Hepatocyte (in vitro differentiated cells): ENCODE data around the gene ELMO2. TPM values are rescaled to one million over a fixed set of nuclear protein-coding genes. Genes with fewer than 3 reads are reported as not detected.

Source experiments
- DNase-seq: peaks from one replicate; pipeline ENCODE4 v3.0.0-alpha.2; 2016; ENCODE audit warnings: low spot score
- H2AFZ ChIP-seq: fragments of 200-600 bp; sonication (generic); 2 replicates; pipeline ENCODE4 v1.6.0; 2016; ENCODE audit warnings: antibody characterized with exemption, mild to moderate bottlenecking
- H3K27ac ChIP-seq: fragments of 200-600 bp; sonication (generic); 2 replicates; pipeline ENCODE4 v1.5.1; 2016; ENCODE audit warnings: mild to moderate bottlenecking
- H3K27me3 ChIP-seq: fragments of 200-600 bp; sonication (generic); 2 replicates; pipeline ENCODE4 v1.6.1; 2016
- H3K36me3 ChIP-seq: fragments of 200-600 bp; sonication (generic); replicated peaks from 2 replicates; pipeline ENCODE4 v1.5.1; 2016; ENCODE audit warnings: low read depth; ENCODE audit not compliant: insufficient read depth
- H3K4me1 ChIP-seq: fragments of 200-600 bp; sonication (generic); 2 replicates; pipeline ENCODE4 v1.5.1; 2016; ENCODE audit warnings: mild to moderate bottlenecking, moderate library complexity; ENCODE audit not compliant: insufficient read depth
- H3K4me2 ChIP-seq: fragments of 200-600 bp; sonication (generic); 2 replicates; pipeline ENCODE4 v1.6.0; 2016
- H3K4me3 ChIP-seq: fragments of 200-600 bp; sonication (generic); 2 replicates; pipeline ENCODE4 v1.5.1; 2016; ENCODE audit warnings: mild to moderate bottlenecking
- H3K79me2 ChIP-seq: fragments of 200-600 bp; sonication (generic); 2 replicates; pipeline ENCODE4 v1.6.0; 2017; ENCODE audit warnings: mild to moderate bottlenecking
- H3K9me2 ChIP-seq: fragments of 200-600 bp; sonication (generic); replicated peaks from 2 replicates; pipeline ENCODE4 v1.6.0; 2017; ENCODE audit warnings: mild to moderate bottlenecking; ENCODE audit not compliant: insufficient read depth
- H3K9me3 ChIP-seq: fragments of 200-600 bp; sonication (generic); 2 replicates; pipeline ENCODE4 v1.5.1; 2016; ENCODE audit warnings: low read depth, mild to moderate bottlenecking
- H4K20me1 ChIP-seq: fragments of 200-600 bp; sonication (generic); 2 replicates; pipeline ENCODE4 v1.6.0; 2016; ENCODE audit warnings: mild to moderate bottlenecking; ENCODE audit not compliant: insufficient read depth, poor library complexity, severe bottlenecking
- EZH2 ChIP-seq: fragments of 200-600 bp; sonication (generic); IDR thresholded peaks from 2 replicates; pipeline ENCODE4 v1.6.1; 2016; ENCODE audit warnings: antibody characterized with exemption, mild to moderate bottlenecking, borderline replicate concordance
- EZH2phosphoT487 ChIP-seq: fragments of 200-600 bp; sonication (generic); IDR thresholded peaks from one replicate; pipeline ENCODE4 v1.6.1; 2018; ENCODE audit warnings: antibody characterized with exemption, mild to moderate bottlenecking, low read depth, moderate library complexity; ENCODE audit not compliant: unreplicated experiment, severe bottlenecking
- WGBS: methylation state at CpG from one replicate; pipeline ENCODE4 v1.1.6; 2016; ENCODE audit warnings: low lambda C conversion rate; ENCODE audit errors: missing lambda C conversion rate; 5-methylcytosine and 5-hydroxymethylcytosine counted together
- polyA plus RNA-seq: library from polyadenylated mRNA; unstranded; fragments of >200 nt; fragmentation: Nextera tagmentation; extraction: Ambion mirVana; gene quantifications from 2 replicates; pipeline ENCODE4 v1.2.1, GENCODE V29; 2016
- total RNA-seq: library from RNA; depleted of rRNA; stranded (reverse); fragments of >200 nt; gene quantifications from 2 replicates; pipeline ENCODE4 v1.2.3, GENCODE V29; 2014
- TF ChIP-seq, protein P1 (sequence below): fragments of 200-600 bp; sonication (generic); IDR thresholded peaks from 2 replicates; pipeline ENCODE4 v1.5.1; 2016; ENCODE audit warnings: antibody characterized with exemption, mild to moderate bottlenecking; ENCODE audit not compliant: poor library complexity

Gene ELMO2
- total and polyA plus RNA-seq, 2 experiments from 2014 or later, result 35.0 to 42.3 TPM

DNA sequence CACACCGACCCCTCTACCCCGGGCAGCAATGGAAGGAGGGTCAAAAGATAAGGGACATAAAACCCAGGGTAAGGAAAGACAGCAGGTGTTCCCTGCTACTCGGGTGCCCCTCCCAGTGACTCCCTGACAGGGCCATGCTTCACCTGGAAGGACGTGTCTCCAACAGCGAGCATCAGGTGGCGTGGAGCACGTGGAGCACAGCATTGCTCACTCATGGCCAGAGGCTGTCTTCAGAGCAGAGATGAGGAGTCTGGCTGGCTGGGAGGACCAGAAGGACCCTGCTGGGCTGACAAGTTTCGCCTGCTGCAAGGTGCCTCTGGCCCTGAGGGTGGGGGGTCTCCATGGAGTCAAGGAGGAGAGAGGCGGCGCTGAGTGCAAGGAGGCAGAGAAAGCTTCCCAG is 82.9 kb downstream of the ELMO2 start:
- Histone ChIP-seq H4K20me1 (no peaks in the 10 kb centered on the region), H3K27ac (no peak overlapping the region), H3K9me3 (no peaks in the 10 kb centered on the region), H3K79me2 (no peaks in the 10 kb centered on the region), H3K27me3 (peaks cover 20% of the 10 kb centered on the region), H3K4me1 (no peaks in the 10 kb centered on the region), H3K9me2 (no peaks in the 10 kb centered on the region), H3K4me3 (no peak overlapping the region), H2AFZ (no peak overlapping the region), H3K4me2 (no peak overlapping the region), H3K36me3 (no peaks in the 10 kb centered on the region)
- DNase-seq, result no peak
- TF ChIP-seq EZH2phosphoT487, result no peak
- WGBS, result 67% methylated on average over 10 of the region's 10 CpGs

DNA sequence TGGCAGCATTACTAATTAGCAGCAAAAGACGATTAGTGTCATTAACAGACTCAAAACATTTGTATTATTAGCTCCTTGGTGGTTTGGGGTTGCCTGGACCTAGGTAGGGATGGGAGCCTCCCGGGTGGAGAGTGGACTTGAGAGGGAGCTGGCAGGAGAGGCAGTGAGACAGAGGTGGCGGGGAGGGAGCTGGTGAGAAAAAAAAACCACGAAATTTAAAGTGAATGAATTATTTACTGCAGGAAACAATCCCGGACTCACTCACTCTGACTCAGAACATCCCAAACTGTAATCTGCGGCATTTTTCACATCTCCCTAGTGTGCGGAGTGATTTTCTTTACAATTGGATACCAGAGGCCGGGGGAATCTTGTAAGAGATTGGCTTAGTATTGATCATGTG is 83.8 kb downstream of the ELMO2 start:
- no peak for TF ChIP-seq EZH2
- TF ChIP-seq, protein P1, sequence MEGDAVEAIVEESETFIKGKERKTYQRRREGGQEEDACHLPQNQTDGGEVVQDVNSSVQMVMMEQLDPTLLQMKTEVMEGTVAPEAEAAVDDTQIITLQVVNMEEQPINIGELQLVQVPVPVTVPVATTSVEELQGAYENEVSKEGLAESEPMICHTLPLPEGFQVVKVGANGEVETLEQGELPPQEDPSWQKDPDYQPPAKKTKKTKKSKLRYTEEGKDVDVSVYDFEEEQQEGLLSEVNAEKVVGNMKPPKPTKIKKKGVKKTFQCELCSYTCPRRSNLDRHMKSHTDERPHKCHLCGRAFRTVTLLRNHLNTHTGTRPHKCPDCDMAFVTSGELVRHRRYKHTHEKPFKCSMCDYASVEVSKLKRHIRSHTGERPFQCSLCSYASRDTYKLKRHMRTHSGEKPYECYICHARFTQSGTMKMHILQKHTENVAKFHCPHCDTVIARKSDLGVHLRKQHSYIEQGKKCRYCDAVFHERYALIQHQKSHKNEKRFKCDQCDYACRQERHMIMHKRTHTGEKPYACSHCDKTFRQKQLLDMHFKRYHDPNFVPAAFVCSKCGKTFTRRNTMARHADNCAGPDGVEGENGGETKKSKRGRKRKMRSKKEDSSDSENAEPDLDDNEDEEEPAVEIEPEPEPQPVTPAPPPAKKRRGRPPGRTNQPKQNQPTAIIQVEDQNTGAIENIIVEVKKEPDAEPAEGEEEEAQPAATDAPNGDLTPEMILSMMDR, result no peak
- TF ChIP-seq EZH2phosphoT487, result no peak
- no peaks in the 10 kb centered on the region for H3K36me3 ChIP-seq
- no peak overlapping the region for H2AFZ ChIP-seq
- peaks cover 25% of the 10 kb centered on the region for H3K27me3 ChIP-seq
- H3K4me1 ChIP-seq, result no peaks in the 10 kb centered on the region
- no peaks in the 10 kb centered on the region for H3K9me2 ChIP-seq
- H3K9me3 ChIP-seq, result no peaks in the 10 kb centered on the region
- H3K4me3 ChIP-seq, result no peak overlapping the region
- no peaks in the 10 kb centered on the region for H4K20me1 ChIP-seq
- no peak for DNase-seq
- H3K79me2 ChIP-seq, result no peaks in the 10 kb centered on the region
- WGBS, result 75% methylated on average over 8 of the region's 8 CpGs
- no peak overlapping the region for H3K4me2 ChIP-seq
- H3K27ac ChIP-seq, result no peak overlapping the region

DNA sequence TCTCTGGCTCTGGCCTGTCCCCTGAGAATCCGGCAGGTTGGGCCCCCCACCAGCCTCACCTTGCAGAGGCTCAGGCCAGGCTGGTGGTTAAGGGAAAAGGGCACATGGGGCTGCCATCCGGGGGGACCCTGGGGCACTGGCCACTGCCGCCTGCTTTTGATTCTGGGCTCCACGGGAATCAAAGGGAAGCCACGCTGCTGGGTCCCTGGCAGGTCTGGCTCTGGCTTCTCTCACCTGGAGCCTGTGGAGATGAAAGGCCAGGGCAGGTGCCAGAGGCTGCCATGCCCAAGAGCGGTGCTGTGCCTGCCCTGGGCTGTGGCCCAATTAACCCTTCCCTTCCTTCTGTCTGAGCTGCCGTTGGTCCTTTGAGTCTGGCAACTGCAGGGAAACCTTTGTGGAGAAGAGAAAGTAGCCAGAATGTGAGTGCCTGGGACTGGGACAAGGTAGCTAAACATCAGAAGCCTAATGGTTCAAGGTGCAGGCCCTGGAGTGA is 88.7 kb downstream of the ELMO2 start:
- Histone ChIP-seq H3K4me1 (no peaks in the 10 kb centered on the region), H3K4me3 (no peak overlapping the region), H3K4me2 (no peak overlapping the region), H3K79me2 (no peaks in the 10 kb centered on the region), H3K27ac (no peak overlapping the region), H3K36me3 (no peaks in the 10 kb centered on the region), H4K20me1 (no peaks in the 10 kb centered on the region), H2AFZ (no peak overlapping the region), H3K9me3 (no peaks in the 10 kb centered on the region), H3K9me2 (no peaks in the 10 kb centered on the region), H3K27me3 (peaks cover 59% of the 10 kb centered on the region)
- WGBS, result 56% methylated on average over 7 of the region's 7 CpGs
- TF ChIP-seq EZH2 (no peak), EZH2phosphoT487 (no peak)
- TF ChIP-seq, protein P1, result no peak
- DNase-seq, result no peak

DNA sequence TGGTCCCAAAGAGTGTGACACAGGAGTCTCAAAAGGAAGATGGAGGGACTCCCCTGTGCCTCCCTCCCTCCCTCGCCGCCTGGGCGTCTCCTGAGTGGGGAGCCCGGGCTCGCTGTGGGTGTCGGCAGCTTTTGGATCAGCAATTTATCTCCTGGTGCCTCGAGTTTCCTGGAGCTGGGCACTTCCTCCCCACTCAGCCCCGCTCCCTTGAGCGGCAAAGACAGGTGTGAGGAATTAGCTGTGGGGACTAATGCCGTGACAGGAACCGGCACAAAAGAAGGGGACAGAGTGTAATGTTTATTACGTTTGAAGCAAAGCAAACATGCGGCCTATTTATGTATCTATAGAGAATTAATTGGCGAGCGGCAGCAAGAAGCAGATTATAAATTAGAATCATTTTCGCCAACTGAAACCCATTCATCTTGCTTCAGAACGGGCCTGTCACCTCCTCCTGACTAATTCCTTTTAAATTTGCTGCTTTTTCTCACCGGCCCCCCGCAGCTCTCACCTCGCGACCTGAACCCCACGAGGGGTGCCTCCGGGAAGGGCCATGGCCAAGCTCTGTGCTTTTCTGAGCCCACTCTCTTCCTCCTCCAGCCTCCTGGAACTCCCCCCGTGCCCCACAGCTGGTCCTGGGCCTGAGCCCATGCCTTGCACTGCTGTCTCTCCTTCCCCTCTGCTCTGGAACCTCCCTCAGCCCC is 89.3 kb downstream of the ELMO2 start:
- H4K20me1 ChIP-seq, result no peaks in the 10 kb centered on the region
- H3K79me2 ChIP-seq, result no peaks in the 10 kb centered on the region
- WGBS, result 76% methylated on average over 23 of the region's 24 CpGs
- no peak overlapping the region for H3K4me3 ChIP-seq
- H3K9me2 ChIP-seq, result no peaks in the 10 kb centered on the region
- TF ChIP-seq EZH2 (no peak), EZH2phosphoT487 (no peak)
- TF ChIP-seq, protein P1, result no peak
- H3K27me3 ChIP-seq, result peaks cover 65% of the 10 kb centered on the region
- peaks cover 3% of the 10 kb centered on the region for H3K4me1 ChIP-seq
- no peak for DNase-seq
- H3K9me3 ChIP-seq, result no peaks in the 10 kb centered on the region
- H3K36me3 ChIP-seq, result no peaks in the 10 kb centered on the region
- no peak overlapping the region for H2AFZ ChIP-seq
- H3K27ac ChIP-seq, result no peak overlapping the region
- H3K4me2 ChIP-seq, result no peak overlapping the region

Other genes starting within 250 kb of the ELMO2 start
- gene CDH22, start 98.1 kb downstream of the ELMO2 start, total RNA-seq, result not detected in 2 replicates
- 0.15 TPM in 1 of 2 replicates, not detected in the other for gene CDH22, start 98.1 kb downstream of the ELMO2 start, polyA plus RNA-seq
- 9.2 and 12.6 TPM in 2 replicates for gene ZNF334, start 106.9 kb upstream of the ELMO2 start, total RNA-seq
- gene ZNF334, start 106.9 kb upstream of the ELMO2 start, polyA plus RNA-seq, result 6.3 and 8.8 TPM in 2 replicates
- not detected in 2 replicates for gene OCSTAMP, start 144.0 kb upstream of the ELMO2 start, total RNA-seq
- gene OCSTAMP, start 144.0 kb upstream of the ELMO2 start, polyA plus RNA-seq, result not detected in 2 replicates
- gene SLC13A3, start 244.8 kb upstream of the ELMO2 start, total RNA-seq, result 1.8 and 2.4 TPM in 2 replicates
- gene SLC13A3, start 244.8 kb upstream of the ELMO2 start, polyA plus RNA-seq, result 6.7 and 9.4 TPM in 2 replicates